ENCODE measurements around the gene RHOA. TPM values are rescaled to one million over a fixed set of nuclear protein-coding genes. Genes with fewer than 3 reads are reported as not detected.
A peak's percentile ranks its signal among the peaks of the same experiment; 100 is the strongest.

RHOA gene
- total and polyA plus RNA-seq, 2 of the 8 experiments (the other 6 are each of a cell fraction or from before 2014, with no cell fraction given) = 176 to 397 TPM

DNA sequence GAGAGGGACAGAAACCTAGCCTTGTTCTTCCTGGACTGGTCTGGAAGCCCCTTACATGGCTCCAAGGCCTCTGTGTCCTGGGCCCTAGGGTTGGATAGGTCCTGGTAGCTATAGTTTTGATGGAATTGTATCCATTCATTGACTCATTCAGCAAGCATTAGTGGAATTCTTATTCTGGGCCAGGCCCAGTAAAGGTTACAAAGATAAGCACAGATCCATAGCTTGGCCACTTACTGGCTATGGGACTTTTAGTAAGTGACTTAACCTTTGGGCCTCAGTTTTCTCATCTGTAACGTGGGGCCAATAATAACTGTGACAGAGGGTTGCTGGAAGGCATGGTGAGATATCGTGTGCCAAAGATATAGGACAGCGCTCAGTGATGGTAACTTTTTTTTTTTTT lies 44.7 kb upstream of the RHOA start:
- Histone ChIP-seq H3K4me2 (ENCODE audit: insufficient read depth in 1 of 2, low read depth in 2 of 2, low read length in 2 of 2) (no peak overlapping the region), H2AFZ (ENCODE audit: low read length) (no peak overlapping the region)
- CTCF ChIA-PET (ENCODE audit: partially characterized antibody) = interaction anchor here (0.6 to 3.0 kb wide), 6 partner anchors 16 to 127 kb away, joined by 3 to 25 read pairs (median 4); no protein-coding TSS in a partner anchor
- no peak for TF ChIP-seq KDM4A (IDR thresholded peaks at IDR 0.05; ENCODE audit: low read depth, low read length, severe bottlenecking)
- TF ChIP-seq SUZ12 (IDR thresholded peaks at IDR 0.05; ENCODE audit: low read length) = no peak
- no peak for TF ChIP-seq YY1 (IDR thresholded peaks at IDR 0.05; ENCODE audit: low read depth, low read length)
- TF ChIP-seq CBX8 (IDR thresholded peaks at IDR 0.05; ENCODE audit: borderline replicate concordance, low read depth, low read length) = no peak
- TF ChIP-seq MAX (IDR thresholded peaks at IDR 0.05) = no peak
- TF ChIP-seq SP4 (IDR thresholded peaks at IDR 0.05; ENCODE audit: low read length) = no peak
- no peak for TF ChIP-seq RFX5 (IDR thresholded peaks at IDR 0.05; ENCODE audit: borderline replicate concordance, low read depth, low read length)
- no peak for TF ChIP-seq TAF7 (optimal IDR thresholded peaks at IDR 0.05; ENCODE audit: borderline replicate concordance, low read depth, low read length)
- TF ChIP-seq FOSL1 (IDR thresholded peaks at IDR 0.05; ENCODE audit: insufficient read depth, low read depth, low read length) = no peak
- no peak for TF ChIP-seq USF2 (IDR thresholded peaks at IDR 0.05; ENCODE audit: low read length)
- TF ChIP-seq, protein P1, sequence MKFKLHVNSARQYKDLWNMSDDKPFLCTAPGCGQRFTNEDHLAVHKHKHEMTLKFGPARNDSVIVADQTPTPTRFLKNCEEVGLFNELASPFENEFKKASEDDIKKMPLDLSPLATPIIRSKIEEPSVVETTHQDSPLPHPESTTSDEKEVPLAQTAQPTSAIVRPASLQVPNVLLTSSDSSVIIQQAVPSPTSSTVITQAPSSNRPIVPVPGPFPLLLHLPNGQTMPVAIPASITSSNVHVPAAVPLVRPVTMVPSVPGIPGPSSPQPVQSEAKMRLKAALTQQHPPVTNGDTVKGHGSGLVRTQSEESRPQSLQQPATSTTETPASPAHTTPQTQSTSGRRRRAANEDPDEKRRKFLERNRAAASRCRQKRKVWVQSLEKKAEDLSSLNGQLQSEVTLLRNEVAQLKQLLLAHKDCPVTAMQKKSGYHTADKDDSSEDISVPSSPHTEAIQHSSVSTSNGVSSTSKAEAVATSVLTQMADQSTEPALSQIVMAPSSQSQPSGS (IDR thresholded peaks at IDR 0.05; ENCODE audit: low read length) = no peak

More for the DNA sequence above, 44.7 kb upstream of the RHOA start:
- Histone ChIP-seq H2AK5ac (ENCODE audit: low read depth, low read length) (no peak overlapping the region), H4K5ac (ENCODE audit: insufficient read length, low read depth, low read length) (no peak overlapping the region), H3K79me2 (ENCODE audit: control insufficient read depth in 1 of 2, insufficient read depth in 2 of 2, low read length in 2 of 2) (no peaks in the 10 kb centered on the region), H4K8ac (ENCODE audit: extremely low read depth, insufficient read depth, low read length) (no peak overlapping the region), H2BK12ac (ENCODE audit: low read depth, low read length) (peak overlapping the region; percentile 6; the same call in 1 of the 2 replicates), H3K4me1 (replicated peaks in 1 of 4; ENCODE audit: control insufficient read depth in 3 of 4, insufficient read depth in 4 of 4, low read length in 3 of 4) (peaks cover 19 to 29% (median 25%) of the 10 kb centered on the region in 4 experiments), H4K20me1 (replicated peaks in 1 of 2; ENCODE audit: control insufficient read depth in 1 of 2, insufficient read depth in 2 of 2, low read length in 2 of 2) (no peaks in the 10 kb centered on the region), H3K56ac (replicated peaks; ENCODE audit: insufficient read length, low read depth, low read length) (no peak overlapping the region), H2BK15ac (ENCODE audit: low read length) (no peak overlapping the region), H3K14ac (ENCODE audit: insufficient read length) (no peak overlapping the region), H4K91ac (replicated peaks; ENCODE audit: insufficient read length, low read length) (no peak overlapping the region), H3K27ac (ENCODE audit: low read depth, low read length) (no peak overlapping the region), H3K27me3 (replicated peaks in 1 of 4; ENCODE audit: control insufficient read depth in 3 of 4, extremely low read depth in 1 of 4, insufficient read depth in 3 of 4, low read length in 3 of 4) (no peaks in the 10 kb centered on the region), H3K4me3 (ENCODE audit: extremely low read depth in 1 of 4, insufficient read depth in 2 of 4, low read depth in 3 of 4, low read length in 4 of 4) (no peak overlapping the region), H3K18ac (ENCODE audit: extremely low read depth, low read length) (no peak overlapping the region), H2BK5ac (ENCODE audit: low read depth, low read length) (no peak overlapping the region), H3K79me1 (ENCODE audit: low read depth, low read length) (no peaks in the 10 kb centered on the region), H2BK20ac (ENCODE audit: low read length) (peak overlapping the region; percentile 5; the same call in 1 of the 2 replicates), H3K23ac (ENCODE audit: insufficient read length) (no peak overlapping the region), H3K9ac (replicated peaks in 1 of 4; ENCODE audit: extremely low read depth in 1 of 4, low read depth in 3 of 4, low read length in 3 of 4) (no peak overlapping the region), H3K36me3 (ENCODE audit: control insufficient read depth in 2 of 4, insufficient read depth in 4 of 4, low read length in 3 of 4) (no peaks in the 10 kb centered on the region), H3K9me3 (ENCODE audit: insufficient read depth in 2 of 2, low read depth in 1 of 2, low read length in 1 of 2) (no peaks in the 10 kb centered on the region), H2BK120ac (replicated peaks; ENCODE audit: low read depth, low read length) (peak overlapping the region; percentile 3), H3K4ac (replicated peaks; ENCODE audit: insufficient read length, low read depth, low read length) (no peak overlapping the region), H3K23me2 (ENCODE audit: low read depth, low read length) (no peaks in the 10 kb centered on the region)
- DNase-seq (ENCODE audit: low read depth in 1 of 2, low spot score in 2 of 2) = no peak
- 93% methylated on average over 3 of the region's 3 CpGs; no CpG with 5 or more reads in 1 of the 2 experiments for WGBS, 2 experiments (ENCODE audit: extremely low coverage in 1 of 2, insufficient coverage in 1 of 2, insufficient read length in 1 of 2, insufficient replicate concordance in 2 of 2, low coverage in 1 of 2, low lambda C conversion rate in 2 of 2, missing lambda C conversion rate in 1 of 2)
- FAIRE-seq = no peak
- POLR2A ChIA-PET (ENCODE audit: partially characterized antibody) = interaction anchor here (0.9 to 11.8 kb wide), 2 partner anchors 15 to 38 kb away, joined by 3 to 205 read pairs; partner anchors contain the start of gene DAG1
